SK-N-DZ (cell line): Measurements from ENCODE around the gene EXD2.
A peak's percentile ranks its signal among the peaks of the same experiment; 100 is the strongest.
"Not testable (repeated sequence)": the region's sequence is repeated elsewhere in the genome, so short reads cannot be mapped to it uniquely, and the experiment has no call there.

Source experiments
- DNase-seq: peaks from one replicate; pipeline ENCODE4 v3.0.0-alpha.2; 2015; ENCODE audit warnings: low spot score
- small RNA-seq, 2 experiments: library from RNA; depleted of rRNA; stranded (forward); fragments of <200 nt; gene quantifications; one replicate each; pipeline ENCODE3, GENCODE V24; 2014

The EXD2 gene

DNA sequence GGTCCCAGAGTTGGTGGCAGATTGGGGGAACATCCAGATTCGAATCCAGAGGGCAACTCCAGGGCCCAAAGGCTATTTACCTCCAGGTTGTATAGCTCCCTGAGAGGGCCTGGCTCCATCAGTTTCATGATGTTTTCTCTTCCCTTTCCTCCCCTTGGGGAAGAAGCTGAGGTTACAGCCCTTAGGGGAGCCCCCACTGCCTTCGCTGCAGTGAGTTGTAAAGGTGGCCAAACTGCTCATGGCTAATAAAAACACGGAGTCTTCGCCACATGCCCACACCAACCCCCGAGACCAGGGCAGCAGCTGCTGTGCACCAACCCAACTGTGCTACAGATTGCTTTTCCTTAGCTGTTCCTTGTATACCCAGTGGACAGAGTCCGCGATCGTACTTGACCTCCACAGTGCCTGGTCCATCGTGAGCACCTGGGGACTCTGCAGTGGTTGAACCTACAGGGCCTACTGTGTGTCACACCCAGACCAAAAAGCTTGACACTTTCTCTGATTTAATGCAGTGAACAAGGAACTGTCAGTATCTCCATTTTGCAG, 89.5 kb downstream of the EXD2 start:
- no peak for DNase-seq

DNA sequence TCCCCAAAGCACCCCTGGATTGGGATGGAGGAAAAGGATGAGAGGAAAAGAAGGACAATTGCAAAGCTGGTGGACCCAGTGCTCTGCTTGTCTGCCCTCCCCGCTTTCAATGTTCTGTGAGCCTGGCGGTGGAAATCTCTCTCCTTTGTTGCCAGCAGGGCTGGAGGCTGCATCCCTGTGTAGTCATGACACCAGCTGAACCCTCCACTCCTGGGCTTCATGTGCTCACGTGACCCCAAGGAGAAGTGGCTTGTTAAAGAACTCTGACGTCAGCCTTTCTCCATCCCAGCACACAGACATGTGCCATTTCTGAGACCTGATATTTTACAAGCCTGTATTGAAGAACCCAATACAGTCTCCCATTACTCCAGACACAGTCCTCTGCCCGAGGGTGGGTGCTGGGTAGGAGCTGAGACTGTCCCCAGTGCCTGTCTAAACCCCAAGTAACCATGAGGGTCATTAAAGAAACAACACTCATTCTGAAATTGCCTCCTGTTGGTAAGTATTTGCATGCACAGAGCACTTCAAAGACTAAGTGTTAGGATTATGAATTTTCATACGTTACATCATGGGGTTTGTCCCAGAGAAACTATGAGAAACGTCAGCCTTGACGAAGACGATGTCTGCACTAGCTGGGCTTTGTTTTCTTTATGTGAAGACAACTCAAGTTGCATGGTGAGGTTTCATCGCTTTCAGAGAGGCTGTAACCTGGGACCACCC, 90.3 kb downstream of the EXD2 start:
- no peak for DNase-seq

DNA sequence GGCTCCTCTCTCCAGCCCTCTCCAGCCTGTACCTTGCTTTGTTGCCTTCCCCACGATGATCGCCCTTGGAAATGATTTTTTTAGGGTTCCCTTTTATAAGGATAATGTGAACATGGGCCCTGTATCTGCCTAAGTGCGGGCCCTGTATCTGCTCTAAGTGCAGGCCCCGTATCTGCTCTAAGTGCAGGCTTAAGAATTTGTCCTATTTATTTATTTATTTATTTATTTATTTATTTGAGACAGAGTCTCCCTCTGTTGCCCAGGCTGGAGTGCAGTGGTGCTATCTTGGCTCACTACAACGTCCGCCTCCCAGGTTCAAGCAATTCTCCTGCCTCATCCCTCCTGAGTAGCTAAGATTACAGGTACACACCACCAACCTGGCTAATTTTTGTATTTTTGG, 91.2 kb downstream of the EXD2 start:
- DNase-seq, result no peak

DNA sequence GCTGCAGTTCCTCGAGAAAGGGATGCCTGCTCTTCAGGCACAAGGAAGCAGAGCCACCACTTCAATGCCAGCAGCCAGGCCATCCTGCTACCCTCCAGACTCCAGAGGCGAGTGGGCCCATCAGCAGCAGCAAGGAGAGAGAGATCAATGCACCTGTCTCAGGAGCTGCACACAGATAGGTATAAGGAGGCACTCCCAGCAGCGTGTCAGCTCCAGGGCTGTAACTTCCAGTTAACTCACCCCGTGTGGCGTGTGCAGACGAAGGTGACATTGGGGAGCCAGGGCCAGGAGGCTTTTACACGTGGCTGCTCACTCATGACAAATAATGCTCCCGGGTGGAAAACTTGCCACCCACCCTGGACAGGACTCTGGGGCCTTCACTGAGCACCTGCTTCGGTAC, 92.9 kb downstream of the EXD2 start:
- no peak for DNase-seq

DNA sequence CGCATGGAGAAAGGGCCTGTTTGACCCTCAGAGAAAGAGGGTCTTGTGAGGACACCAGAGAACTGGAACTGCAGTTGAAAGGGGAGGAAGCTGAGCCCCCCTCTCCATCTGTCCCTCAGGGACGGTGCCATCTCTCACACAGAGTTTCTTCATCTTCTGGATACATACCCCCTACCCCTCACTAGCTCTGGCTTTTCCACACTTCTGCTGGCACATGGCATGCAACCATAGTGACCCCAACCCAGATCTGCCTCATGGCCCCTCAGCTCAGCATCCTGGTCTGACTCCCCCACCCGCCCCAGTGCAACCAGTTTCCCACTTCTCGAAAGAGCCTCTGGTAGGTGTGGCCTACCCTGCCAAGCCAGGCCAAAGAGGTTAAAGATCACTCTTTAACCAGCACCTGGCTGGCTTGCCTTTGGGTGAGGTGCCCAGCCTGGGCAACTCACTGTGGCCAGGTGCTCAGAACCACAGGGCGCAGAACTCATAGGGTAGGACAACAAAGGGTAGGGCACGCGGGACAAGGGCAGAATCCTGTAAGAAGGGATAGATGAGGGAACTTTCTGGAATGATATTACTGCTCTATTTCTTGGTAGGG, 94.5 kb downstream of the EXD2 start:
- no peak for DNase-seq

DNA sequence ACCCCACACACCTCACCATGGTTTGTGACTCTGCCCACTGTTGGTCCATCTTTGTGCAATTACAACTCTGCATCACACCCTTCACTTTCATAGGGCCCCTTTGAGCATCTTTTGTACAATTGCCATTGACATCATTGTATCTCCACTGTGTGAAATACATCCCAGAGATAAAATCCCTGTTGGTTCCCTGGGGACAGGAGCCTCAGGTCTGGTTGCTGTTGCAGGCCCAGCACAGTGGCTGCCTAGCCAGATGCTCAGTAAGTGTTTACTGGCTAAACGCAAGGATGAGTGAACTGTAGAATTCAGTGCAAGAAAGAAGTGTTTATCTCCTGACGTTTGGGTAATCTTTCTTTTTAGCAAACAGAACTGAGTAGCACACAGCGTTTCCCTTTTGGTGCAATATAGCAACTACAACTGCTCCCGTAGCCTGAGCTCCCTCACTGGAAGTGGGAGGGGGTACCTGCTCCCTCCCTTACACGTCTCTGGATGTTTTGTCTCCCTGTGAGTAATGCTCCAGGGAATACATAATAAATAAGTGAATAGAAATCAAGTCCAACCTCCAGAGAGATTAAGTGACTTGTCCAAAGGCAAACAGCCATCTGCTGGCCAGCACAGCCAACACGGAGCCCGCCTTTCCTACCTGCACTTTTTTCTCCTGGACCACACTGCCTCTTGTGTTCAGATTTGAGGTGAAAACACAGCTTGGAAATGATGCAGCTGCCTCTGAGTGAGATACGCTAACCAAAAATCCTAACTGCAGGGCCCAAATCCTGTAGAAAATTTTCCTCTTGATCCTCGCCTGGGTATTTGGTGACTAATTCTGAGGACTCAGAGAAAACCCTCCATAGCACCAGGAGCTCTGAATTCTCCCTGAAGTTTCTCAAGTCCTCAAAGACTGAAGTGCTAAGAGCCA, 96.1 kb downstream of the EXD2 start:
- DNase-seq, result peak; percentile 85

DNA sequence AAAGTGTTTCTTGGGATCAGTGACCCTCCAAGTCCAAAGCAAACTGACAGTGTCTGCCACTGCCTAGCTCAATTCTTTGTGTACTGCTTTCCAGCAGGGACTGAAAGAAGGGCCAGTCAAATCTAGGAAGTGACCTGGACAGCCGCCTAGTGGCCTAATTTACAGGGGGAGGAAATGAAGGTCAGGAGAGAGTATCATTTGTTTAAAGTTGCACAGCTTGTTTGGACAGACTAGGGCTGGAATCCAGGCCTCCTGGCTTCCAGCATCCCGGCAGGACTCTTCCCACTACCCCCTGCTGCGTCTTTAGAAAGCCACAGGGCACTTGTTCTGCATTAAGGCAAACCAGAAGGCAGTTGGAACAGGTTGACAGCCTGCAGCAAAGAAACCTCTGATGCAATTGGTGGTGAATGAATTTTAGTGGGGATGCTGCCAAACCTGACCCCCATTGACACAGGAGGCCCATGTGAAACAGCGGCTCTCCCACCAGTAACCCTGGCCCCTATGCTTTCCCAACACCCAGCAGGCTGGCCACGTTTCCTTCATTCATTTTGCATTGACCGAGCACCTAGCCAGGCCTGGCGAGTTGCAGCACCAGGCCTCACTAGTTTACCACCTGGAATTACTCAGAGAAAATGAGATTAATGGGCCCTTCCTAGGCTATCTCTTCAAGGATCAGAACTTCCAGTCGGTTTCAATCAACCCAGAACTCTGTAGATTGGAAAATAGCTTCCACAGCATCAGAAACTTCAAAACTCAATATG, 96.9 kb downstream of the EXD2 start:
- peak; percentile 92 for DNase-seq

DNA sequence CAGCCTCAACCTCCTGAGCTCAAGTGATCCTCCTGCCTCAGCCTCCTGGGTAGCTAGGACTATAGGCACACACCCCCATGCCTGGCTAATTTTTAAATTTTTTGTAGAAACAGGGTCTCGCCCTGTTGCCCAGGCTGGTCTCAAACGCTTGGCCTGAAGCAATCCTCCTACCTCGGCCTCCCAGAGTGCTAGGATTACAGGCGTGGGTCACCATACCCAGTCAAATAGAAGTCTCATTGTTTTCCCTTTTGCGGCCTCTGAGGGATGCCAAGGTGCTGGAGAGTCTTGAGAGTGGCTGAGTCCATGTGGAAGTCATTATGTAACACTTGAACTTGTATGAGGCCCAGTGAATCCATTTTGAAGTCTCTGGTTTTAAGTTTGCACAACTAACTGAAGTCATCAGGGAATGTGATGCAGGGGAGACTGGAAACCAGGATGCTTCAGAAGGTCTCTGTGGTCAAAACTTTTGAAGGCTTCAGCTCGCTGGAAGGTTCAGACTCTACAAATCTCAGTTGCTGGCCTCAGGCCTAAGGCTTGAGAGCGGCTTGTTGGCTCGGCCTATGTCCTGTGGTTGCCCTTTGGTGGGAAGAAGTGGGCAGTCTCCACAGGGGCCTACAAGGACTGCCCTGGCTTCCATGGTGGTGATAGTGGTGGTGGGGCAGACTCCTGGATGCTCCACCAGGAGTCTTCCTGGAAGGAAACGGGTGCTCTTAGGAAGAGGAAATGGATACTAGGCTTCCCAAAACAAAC, 97.8 kb downstream of the EXD2 start:
- no peak for DNase-seq

DNA sequence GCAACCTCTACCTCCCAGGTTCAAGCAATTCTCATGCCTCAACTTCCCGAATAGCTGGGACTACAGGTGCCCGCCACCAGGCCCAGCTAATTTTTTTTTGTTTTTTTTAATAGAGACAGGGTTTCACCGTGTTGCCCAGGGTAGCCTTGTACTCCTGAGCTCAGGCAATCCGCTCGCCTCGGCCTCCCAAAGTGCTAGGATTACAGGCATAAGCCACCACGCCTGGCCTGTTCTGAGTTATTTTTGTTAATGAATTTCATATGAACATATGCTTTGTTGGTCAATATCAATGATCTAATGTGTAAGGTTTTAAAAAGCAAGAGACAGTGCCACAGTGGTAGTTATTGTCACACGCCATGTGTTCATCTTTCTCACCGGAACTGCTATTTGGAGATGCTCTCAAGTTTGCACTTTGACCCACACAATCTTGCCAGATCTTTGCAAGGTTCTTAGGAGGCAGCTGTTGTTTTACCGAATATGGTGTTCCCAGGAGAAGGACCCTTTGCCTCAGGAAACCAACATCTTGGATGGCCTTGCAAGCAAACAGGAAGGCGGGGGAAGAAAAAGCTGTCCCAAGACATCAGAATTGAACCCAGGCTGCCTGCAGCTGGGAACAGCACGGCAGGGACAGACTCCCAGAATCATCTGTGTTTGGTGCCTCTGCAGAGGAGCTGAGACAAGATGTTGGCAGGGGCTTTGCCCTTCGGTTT, 98.7 kb downstream of the EXD2 start:
- peak; percentile 20 for DNase-seq

DNA sequence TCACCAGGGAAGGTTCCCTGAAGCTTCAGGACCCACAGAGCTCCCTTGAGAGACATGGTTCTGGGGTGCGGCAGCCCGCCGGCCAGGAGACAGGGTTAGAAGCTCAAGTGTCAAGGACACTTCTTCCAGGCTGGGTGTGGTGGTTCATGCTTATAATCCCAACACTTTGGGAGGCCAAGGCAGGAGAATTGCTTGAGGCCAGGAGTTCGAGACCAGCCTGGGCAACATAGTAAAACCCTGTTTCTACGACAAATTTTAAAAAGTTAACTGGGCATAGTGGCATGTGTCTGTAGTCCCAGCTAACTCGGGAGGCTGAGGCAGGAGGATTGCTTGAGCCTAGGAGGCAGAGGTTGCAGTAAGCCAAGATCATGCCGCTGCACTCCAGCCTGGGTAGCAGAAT, 99.6 kb downstream of the EXD2 start:
- not testable (repeated sequence) for DNase-seq

DNA sequence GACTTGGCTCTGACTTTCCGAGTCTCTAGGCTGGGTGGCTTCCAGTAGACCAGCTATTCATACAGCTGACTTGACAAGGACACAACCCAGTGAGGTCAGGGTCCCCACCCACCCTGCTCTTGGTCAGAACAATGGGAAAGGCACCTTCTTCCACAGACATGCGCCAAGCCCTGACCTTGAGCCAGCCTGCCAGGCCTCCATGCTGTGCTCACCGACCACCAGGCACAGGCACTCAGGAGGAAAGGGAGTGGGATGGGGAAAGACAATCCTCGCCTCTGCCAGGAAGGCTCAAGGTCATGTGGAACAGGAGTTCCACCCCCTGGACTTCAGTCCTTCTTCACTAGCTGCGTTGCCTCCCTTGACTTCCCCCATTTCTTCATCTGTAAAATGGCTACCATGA, 100.1 kb downstream of the EXD2 start:
- DNase-seq, result no peak

DNA sequence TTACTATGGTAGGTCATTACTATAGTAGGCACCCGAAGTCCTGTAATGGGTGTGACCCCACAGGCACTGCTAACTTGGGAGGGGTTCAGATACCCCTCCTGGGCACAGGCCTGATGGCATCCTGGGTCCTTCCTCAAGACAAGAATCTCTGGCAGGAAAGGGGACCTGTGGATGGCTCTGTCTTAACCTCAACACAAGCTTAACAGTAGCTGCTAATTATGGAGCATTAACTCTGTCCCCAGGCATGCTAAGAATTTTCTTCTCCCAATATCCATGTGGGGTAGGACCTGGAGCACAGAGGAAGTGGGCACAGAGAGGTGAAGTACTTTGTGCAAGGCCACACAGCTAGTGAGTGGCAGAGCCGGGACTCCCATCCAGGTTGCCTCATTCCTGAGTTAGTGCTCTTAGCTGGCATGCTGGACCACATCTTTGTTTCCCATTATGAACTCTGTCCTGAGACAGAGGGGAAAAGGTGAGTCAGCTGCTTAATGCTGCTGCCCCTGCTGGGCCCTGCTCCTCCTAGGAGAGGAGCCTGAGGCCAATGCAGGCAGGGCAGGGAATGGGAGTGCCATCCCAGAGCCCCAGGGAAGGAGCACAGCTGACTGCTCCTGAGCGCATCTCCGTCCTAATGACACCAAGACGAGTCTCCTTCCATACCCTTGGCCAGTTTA, 100.7 kb downstream of the EXD2 start:
- DNase-seq, result no peak

Small RNA genes within 50 kb of the gene (small RNA-seq; reads per million reads assigned to genes)
- 0 reads per million in 2 experiments for gene RF00019
